Measurements from ENCODE around the gene SGCG. TPM values are rescaled to one million over a fixed set of nuclear protein-coding genes. Genes with fewer than 3 reads are reported as not detected.

SGCG gene
- total RNA-seq, 2 experiments from 2014 or later = not detected

- Histone ChIP-seq H3K27ac (ENCODE audit: low read depth, low read length, poor library complexity, severe bottlenecking) (no peak overlapping the region), H4K20me1 (ENCODE audit: insufficient read depth, low read length) (no peaks in the 10 kb centered on the region), H3K4me1 (ENCODE audit: insufficient read depth, low read length, poor library complexity, severe bottlenecking) (peaks cover 5% of the 10 kb centered on the region), H3K9me2 (ENCODE audit: insufficient read depth, low read length) (no peaks in the 10 kb centered on the region), H3K79me2 (ENCODE audit: insufficient read depth, low read depth, low read length) (no peaks in the 10 kb centered on the region), H3K4me3 (ENCODE audit: low read depth, low read length, poor library complexity, severe bottlenecking) (no peak overlapping the region), H3K4me2 (ENCODE audit: low read length) (no peak overlapping the region), H2AFZ (ENCODE audit: low read length) (no peak overlapping the region), H3K36me3 (ENCODE audit: insufficient read depth, low read length) (peaks cover 4% of the 10 kb centered on the region; the same call in 1 of the 2 replicates), H3K9me3 (ENCODE audit: low read length) (no peaks in the 10 kb centered on the region)
- TF ChIP-seq EZH2phosphoT487 (IDR thresholded peaks at IDR 0.05; ENCODE audit: borderline replicate concordance, low read depth, low read length) = no peak
- TF ChIP-seq CTCF (conservative IDR thresholded peaks at IDR 0.05; ENCODE audit: low read length) = no peak
- intact Hi-C loops (cut with micrococcal nuclease; ENCODE audit: unreplicated experiment) = no loop called here
- BruUV-seq (replicated peaks) = no TSS peak
- POLR2A ChIA-PET = interaction anchor here (1.0 to 1.6 kb wide), 2 partner anchors 10 to 21 kb away, joined by 3 to 6 read pairs; no protein-coding TSS in a partner anchor
- CTCF ChIA-PET (ENCODE audit: unreplicated experiment) = no interaction called here
- DNase-seq (ENCODE audit: low spot score) = no peak
Measured at GRCh38 chr13:23344931-23345595, 164.3 kb downstream of the SGCG start.

- POLR2A ChIA-PET = no interaction called here
- no peaks in the 10 kb centered on the region for H3K79me2 ChIP-seq (ENCODE audit: insufficient read depth, low read depth, low read length)
- CTCF ChIA-PET (ENCODE audit: unreplicated experiment) = no interaction called here
- no peak overlapping the region for H3K4me2 ChIP-seq (ENCODE audit: low read length)
- H3K4me3 ChIP-seq (ENCODE audit: low read depth, low read length, poor library complexity, severe bottlenecking) = no peak overlapping the region
- H3K27ac ChIP-seq (ENCODE audit: low read depth, low read length, poor library complexity, severe bottlenecking) = no peak overlapping the region
- no peak for TF ChIP-seq CTCF (conservative IDR thresholded peaks at IDR 0.05; ENCODE audit: low read length)
- no peak overlapping the region for H2AFZ ChIP-seq (ENCODE audit: low read length)
- no peaks in the 10 kb centered on the region for H4K20me1 ChIP-seq (ENCODE audit: insufficient read depth, low read length)
- intact Hi-C loops (cut with micrococcal nuclease; ENCODE audit: unreplicated experiment) = no loop called here
- BruUV-seq (replicated peaks) = no TSS peak
- H3K9me2 ChIP-seq (ENCODE audit: insufficient read depth, low read length) = no peaks in the 10 kb centered on the region
- H3K9me3 ChIP-seq (ENCODE audit: low read length) = no peaks in the 10 kb centered on the region
- H3K36me3 ChIP-seq (ENCODE audit: insufficient read depth, low read length) = peaks cover 4% of the 10 kb centered on the region; the same call in 1 of the 2 replicates
- no peak for DNase-seq (ENCODE audit: low spot score)
- peaks cover 5% of the 10 kb centered on the region for H3K4me1 ChIP-seq (ENCODE audit: insufficient read depth, low read length, poor library complexity, severe bottlenecking)
Measured at GRCh38 chr13:23347601-23348000, 166.8 kb downstream of the SGCG start.
